Body of pancreas (tissue), 4 donors: ENCODE data around the gene SEC14L2.

Source experiments
- POLR2A ChIP-seq, 3 donors: fragments of 450-650 bp; IDR thresholded peaks; one replicate each; pipeline ENCODE4 v1.6.1; 2016; ENCODE audit warnings: antibody characterized with exemption in 3 of 3, mild to moderate bottlenecking in 2 of 3
- TF ChIP-seq, protein P1 (sequence below), 7 experiments: fragments of 450-650 bp in 4 of 7; fragments of 200-600 bp in 3 of 7; sonication (generic) in 3 of 7; IDR thresholded peaks; one replicate each; pipeline ENCODE4 v1.5.1; 2016 to 2019; ENCODE audit warnings: antibody characterized with exemption in 7 of 7

DNA sequence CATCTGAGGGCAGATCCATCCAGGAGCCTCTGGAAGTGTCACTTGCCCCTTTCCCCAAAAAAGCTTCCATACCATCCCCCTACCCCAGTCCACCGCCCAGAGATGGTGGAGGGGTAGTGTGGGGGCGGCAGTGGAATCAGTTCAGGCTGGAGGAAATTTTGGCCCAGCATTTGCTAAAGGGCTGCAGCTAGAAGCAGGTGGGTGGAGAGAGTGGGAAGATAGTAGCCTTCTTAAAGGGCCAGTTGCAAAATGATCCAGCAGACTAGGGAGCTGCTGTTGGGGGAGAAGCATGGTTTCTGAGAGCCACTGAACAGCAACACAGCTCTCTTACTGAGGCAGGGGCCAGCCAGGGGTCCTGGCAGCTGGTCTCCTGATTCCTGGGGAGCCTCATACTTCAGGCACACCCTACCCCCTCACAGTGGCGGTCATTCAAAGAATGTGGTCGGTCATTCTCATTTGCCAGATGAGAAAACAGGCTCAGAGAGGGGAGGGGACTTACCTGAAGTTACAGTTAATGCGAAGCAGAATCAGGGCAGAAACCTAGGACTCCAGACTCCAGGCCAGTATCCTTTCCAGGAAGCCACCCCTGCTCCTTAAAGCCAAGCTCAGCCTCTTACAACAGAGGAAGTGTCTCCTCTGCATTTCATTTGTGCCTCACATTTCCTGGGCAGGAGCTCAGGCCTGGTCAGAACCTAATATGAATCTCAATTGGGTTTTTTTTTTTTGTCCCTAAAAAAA, 5.4 kb downstream of the SEC14L2 start:
- no peak for TF ChIP-seq POLR2A (IDR thresholded peaks at IDR 0.05)
- TF ChIP-seq, protein P1, sequence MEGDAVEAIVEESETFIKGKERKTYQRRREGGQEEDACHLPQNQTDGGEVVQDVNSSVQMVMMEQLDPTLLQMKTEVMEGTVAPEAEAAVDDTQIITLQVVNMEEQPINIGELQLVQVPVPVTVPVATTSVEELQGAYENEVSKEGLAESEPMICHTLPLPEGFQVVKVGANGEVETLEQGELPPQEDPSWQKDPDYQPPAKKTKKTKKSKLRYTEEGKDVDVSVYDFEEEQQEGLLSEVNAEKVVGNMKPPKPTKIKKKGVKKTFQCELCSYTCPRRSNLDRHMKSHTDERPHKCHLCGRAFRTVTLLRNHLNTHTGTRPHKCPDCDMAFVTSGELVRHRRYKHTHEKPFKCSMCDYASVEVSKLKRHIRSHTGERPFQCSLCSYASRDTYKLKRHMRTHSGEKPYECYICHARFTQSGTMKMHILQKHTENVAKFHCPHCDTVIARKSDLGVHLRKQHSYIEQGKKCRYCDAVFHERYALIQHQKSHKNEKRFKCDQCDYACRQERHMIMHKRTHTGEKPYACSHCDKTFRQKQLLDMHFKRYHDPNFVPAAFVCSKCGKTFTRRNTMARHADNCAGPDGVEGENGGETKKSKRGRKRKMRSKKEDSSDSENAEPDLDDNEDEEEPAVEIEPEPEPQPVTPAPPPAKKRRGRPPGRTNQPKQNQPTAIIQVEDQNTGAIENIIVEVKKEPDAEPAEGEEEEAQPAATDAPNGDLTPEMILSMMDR (IDR thresholded peaks at IDR 0.05), result no peak
